GM21576 (cell line): ENCODE data around the gene MYCBP2.
A peak's percentile ranks its signal among the peaks of the same experiment; 100 is the strongest.
"Not testable (repeated sequence)": the region's sequence is repeated elsewhere in the genome, so short reads cannot be mapped to it uniquely, and the experiment has no call there.

ENCODE experiments used
- ATAC-seq: cut with Tn5 transposase; IDR thresholded peaks from one replicate; pipeline ENCODE4 v1.9.1; 2021; ENCODE audit warnings: mild to moderate bottlenecking, moderate library complexity; ENCODE audit not compliant: unreplicated experiment

MYCBP2 gene

DNA sequence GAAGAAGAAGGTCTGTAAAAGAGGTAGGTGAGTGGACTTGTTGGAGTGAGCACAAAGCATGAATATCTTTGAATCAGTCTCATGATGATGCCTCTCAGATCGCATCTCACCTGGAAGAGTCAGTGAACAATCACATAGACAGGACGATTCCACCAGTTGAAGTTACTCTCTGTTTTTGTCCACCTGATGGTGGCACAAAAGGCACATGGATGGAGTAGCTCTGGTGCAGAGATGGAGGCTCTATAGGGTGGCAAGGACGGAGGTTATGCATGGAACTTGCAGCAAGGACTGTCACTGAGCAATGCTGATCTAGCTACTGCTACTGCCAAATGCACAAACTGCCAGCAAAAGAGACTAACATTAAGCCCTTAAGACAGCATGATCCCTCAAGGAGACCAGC lies 10.3 kb upstream of the MYCBP2 start:
- ATAC-seq, result no peak

DNA sequence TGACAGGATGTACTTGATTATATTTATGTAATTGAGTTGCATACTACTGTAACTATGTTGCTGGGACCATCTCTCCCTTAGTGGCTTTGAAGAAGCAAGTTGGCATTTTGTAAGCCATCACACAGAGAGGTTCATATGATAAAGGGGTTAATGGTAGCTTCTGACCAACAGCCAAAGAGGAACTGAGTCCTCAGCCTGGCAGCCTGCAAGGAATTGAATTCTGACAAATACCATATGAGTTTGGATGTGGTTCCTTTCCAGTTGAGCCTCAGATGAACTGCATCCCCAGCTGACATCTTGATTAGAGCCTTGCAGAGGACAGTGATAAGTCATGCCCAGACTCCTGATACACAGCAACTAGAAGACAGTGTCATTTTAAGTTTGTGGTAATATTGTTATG lies 8.6 kb upstream of the MYCBP2 start:
- no peak for ATAC-seq

DNA sequence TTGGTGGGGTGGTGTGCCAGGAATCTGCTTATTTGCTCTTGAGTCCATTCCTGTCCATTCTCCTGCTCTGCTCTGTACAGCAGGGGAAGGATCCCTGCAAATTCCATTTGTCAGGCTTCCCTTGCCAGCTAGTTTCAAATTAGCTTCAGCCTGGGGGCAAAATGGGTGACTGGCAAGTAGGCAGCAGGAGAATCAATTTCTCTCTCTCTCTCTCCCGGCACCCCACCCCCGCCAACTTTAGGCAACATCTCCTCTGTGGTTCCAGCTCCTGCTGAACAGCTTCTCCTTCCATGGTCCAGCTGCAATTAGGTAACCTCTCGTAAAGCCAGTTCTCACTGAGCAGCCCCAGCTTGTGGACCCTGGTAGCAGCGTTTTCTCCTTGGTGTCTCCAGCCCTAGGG lies 6.7 kb upstream of the MYCBP2 start:
- ATAC-seq, result no peak

DNA sequence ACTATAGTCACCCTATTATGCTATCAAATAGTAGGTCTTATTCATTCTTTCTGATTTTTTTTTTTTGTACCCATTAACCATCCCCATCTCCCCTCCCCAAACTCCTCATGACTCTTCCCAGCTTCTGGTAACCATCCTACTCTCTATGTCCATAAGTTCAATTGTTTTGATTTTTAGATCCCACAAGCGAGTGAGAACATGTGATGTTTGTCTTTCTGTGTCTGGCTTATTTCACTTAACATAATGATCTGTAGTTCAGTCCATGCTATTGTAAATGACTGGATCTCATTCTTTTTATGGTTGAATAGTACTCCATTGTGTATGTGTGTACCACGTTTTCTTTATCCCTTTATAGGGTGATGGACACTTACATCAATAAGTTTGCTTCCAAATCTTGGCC lies 4.5 kb upstream of the MYCBP2 start:
- ATAC-seq, result no peak

DNA sequence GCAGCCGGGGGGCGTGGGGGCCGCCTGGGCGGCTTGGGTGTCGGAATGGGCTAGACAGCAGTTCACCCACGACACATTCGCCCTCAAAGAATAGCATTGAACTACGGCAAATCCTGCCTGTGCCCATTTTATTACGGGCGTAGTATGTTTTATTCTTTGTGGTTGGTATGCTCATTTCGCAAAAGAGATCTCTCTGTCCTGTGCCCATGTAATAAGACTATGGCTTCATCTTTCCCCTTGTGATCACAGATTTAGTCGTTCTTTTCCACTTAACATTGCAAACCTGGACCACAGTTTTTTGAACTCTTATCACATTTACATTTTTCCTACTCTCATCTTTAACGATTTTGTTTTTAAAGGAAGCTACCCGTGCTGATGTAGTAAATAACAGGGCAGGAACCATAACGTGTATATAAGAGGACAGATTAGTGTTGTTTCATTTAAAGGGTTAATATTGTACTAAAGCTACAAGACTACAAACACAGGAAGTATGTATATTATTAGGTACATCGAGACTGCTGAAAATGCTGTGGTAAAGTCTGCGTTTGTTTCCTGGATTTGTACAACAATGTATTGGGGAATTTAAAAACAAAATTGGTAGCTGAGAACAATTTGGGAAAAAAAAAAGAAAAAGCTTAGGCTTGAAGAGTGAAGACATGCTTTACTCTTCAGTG lies 3.2 kb upstream of the MYCBP2 start:
- no peak for ATAC-seq

DNA sequence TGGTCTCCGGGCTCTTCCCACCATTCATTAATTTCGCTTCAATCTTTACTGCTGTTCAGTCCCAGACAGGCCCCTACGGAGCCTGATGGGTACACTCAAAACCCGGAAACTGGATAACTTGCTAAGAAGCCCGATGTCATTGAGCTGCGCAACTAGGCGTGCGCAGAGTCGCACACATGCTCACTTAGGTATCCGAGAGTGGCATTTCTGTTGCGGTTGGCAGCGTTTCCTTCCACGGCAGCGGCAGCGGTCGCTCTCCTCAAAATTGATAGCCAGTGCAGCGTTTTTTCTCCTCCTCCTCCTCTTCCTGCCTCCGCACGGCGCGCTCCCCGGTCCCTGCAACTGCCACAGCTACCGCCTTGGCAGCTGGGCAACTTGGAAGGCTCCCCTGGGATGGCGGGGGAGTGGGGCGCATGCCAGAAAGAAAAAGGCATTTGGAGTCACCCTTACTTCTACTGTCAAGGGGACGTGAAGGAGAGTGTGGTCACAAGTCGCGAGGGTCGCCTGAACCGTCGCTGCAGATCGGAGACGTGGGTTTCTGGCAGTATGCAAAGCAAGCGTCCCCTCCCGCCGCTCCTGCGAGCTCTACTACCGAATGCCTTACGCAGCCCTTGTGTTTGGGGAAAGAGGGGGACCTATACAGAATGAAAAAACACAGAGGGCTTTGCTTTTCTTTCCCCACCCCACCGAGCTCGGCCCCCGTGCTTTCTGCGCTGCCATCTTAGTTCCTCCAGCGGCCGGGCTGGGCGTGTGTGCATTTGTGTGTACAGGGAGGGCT lies 2.4 kb upstream of the MYCBP2 start:
- peak; percentile 63 for ATAC-seq

DNA sequence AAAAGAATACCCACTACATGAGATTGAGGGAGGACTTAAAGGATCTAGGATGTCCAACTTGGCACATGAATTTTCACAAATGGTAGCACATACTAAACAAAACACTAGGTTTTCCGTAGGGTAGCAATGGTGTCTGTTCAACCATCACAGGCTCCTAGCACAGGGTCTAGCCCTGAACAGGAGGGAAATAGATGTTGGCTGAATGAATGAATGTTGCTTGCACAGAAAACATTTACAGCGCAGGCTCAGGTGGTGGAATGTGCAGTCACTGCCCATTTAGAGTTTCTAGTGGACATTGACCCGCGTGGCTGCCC lies 1.9 kb upstream of the MYCBP2 start:
- peak; percentile 9 for ATAC-seq

DNA sequence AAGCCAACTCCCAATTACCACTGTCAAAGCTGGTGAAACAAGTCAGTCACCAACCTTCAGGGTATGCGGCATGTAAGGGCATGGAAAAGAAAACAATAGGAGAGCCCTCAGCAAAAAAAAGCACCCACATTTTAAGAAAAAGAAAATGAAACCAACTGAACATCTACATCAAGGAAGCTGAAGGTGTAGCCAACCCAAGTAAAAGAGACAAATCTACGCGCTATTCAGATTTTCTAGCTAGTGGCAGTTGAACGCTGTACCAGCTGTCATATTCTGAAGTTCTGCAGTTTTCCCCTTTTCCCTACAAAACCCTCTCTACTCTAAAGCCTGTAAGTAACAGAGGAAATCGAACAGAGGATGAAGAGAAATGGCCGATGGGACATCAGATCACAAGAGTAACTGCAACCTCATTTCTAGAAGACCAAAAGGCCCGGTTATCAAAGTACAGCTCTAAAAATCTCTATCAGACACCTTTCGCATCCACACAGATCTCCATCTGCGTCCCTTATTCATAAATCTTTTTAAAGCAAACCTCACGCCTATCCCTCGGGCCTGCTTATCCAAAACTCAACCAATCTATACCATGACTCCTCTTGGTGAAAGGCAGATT lies 1.4 kb downstream of the MYCBP2 start:
- ATAC-seq, result no peak

DNA sequence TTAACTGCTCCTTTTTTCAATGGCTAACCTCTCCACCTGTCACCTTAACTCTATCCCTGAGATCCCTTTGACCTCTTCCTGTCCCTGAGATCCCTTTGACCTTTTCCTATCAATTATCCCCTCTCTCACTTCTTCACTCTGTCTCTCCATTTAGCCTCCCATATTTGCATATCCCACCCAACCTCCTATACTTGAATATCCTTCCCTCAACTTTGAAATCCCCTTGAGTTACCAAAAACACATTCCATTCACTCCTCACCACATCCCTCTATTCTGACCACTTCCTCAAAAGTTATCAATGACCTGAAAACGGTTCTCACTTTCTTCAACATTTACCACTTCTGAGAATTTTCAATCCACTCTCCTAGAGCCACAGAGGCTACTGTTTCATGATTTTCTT lies 3.0 kb downstream of the MYCBP2 start:
- no peak for ATAC-seq

DNA sequence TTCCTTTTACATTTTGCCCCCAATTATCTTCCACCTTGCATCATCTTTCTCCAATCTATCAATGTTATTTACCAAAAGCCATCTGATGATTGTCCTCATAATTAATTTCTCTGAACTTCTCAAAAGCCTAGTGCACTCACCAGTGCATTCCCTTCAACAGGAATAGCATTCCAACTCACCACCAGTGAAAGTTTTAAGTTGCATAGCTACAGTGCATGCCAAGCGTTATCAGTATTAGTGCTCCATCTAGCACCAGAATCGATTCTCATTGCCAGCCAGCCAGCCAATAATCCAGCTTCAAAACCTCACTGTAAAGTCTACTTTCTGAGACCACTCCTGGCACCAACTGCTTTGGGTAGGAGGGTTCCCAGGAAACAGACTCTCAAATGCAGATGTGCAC lies 7.4 kb downstream of the MYCBP2 start:
- no peak for ATAC-seq

DNA sequence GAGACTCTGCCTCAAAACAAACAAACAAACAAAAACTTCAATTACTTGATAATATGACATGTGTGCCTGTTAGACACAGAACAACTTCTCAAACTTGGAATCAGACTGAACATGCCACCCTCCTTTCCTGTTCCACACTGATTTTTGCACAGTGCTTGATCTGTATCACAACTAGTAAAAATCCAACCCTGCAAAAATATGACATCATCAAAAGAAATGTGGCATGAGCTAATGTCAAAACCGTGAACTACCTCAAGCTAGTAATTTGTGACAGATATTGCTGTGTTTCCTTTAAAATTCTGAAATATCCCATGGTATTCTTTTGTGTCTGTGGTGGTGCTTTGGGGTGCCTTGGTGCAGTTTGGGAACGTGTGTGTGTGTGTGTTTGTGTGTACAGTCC lies 8.2 kb downstream of the MYCBP2 start:
- no peak for ATAC-seq

DNA sequence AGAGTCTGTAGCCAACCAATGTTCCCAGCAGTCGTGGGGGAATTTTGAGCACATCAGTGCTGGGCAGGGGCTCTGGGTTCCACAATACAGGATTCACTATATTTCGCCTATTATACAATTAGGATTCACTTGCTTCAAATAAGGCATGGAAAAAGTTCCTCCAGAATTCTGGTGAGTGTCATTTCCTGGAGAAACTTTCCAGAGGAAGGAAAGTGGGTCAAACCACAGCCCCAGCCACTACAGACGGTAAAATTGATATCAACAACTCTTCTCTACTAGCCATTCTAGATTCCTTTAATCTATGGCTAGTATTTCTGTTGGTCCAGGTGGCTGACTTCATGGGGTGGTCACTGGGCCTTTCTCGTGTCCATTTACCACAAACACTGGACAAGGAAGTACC lies 10.5 kb downstream of the MYCBP2 start:
- no peak for ATAC-seq

DNA sequence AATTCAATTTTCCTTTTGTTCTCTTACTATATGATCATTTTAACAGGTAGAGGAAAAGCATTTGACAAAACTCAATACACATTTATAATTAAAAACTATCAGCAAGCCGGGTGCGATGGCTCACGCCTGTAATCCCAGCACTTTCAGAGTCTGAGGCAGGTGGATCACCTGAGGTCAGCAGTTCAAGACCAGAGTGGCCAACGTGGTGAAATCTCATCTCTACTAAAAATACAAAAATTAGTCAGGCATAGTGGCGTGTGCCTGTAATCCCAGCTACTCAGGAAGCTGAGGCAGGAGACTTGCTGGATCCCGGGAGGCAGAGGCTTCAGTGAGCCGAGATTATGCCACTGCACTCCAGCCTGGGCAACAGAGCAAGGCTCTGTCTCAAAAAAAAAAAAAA lies 11.4 kb downstream of the MYCBP2 start:
- ATAC-seq, result not testable (repeated sequence)

DNA sequence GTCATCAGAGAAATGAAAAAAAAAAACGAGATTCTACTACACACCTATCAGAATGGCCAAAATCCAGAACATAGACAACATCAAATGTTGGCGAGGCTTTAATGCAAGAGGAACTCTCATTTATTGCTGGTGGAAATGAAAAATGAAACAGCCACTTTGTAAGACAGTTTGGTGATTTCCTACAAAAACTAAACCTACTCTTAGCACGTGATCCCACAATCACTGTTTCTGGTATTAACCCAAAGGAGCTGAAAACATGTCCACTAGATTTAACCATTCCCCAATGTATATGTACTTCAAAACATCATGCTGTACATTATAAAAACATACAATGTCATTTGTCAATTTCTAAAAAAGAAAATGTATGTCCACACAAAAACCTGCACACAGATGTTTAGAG lies 13.0 kb downstream of the MYCBP2 start:
- no peak for ATAC-seq

DNA sequence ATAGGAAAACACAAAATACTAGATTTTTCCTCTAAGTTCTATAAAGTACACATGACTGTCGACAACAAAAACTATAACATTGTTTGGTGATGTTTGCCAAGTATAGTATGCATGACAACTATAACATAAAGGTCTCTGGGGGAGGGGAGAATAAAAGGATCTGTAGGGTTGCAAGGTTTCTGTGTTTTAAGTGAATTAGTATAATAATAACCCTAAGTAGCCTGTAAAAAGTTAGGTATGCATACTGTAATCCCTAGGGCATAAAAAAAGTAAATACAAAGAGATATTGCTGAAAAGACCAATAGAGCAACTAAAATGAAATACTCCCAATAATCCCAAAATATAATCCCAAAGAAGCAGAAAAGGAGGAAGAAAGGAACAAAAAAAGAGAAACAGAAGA lies 14.6 kb downstream of the MYCBP2 start:
- no peak for ATAC-seq

DNA sequence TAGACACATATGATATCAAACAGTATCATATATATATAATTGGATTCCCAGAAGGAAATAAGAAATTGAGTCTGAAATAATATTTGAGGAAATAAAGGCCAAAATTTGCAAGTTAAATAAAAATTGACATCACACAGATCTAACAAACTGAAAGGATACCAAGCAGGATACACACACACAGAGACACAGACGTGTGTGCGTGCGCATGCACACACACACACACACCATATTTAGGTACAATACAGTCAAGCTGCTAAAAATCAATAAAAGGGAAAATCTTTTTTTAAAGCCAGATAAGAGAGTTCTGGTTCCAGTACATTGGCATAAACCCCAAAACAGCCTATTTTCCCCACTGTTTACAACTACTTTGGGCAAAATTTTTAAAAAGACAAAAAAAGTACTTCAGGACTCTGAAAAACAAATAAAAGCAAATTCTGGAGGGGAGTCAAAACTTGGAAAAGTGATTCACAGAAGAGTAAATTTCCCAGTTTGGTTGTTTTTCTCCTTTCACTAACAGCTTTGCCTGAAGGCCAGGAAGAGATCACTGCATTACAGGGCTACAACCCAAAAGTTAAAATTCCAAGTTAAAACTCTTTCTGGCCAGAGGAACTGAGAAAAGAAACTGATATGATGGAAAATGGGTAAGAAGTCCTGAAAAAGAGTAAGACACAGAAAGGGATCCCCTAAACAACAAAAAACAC lies 16.2 kb downstream of the MYCBP2 start:
- ATAC-seq, result no peak

DNA sequence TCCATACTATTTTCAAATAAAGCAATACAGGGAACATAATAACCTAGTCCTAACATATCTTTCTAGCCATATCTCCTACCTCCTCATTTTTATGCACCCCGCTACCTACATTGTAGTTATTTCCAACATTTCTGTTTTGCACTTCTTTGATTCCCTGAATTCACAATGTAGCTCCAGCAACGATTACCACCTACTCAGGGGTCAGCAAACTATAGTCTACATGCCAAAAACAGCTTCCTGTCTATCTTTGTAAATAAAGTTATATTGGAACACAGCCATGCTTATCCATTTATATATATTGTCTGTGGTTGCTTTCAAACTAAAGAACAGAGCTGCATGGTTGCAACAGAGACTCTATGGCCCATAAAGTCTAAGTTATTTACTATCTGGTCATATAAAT lies 16.7 kb downstream of the MYCBP2 start:
- ATAC-seq, result no peak

DNA sequence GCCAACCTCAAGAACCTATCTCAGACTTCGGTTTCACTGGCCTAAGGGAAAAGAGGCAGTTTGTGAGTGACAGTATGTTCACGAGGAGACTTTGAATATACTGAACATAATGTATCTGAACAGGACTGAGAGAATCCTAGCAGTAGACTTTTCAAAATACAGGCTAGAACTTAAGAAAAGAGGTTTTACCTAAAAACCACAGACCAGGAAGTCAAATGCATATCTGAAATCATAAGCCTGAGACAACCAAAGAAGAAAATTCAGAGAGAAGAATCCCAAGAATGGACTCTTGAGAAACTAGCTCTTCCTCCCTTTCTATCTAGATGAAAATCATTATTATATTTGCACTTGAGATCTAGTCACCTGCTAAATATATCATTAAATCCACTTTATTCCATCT lies 17.6 kb downstream of the MYCBP2 start:
- ATAC-seq, result no peak

DNA sequence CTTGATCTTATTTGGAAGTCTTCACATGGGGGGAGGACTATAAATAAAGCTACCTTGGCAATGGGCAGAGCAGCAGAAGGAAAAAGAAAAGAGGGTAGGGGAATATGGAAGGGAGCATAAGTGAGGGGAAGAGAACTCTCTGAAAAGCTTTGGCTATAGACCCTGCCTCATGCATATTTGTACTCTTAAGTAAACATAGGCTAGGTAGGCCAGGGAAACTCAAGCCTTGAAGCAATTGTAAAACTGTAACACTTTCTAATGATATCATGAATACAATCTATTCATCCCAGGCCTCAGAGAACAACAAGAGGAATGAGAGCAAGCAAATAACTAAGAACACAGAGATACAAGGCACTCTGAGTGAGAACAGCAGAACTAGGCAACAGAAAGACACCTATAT lies 20.4 kb downstream of the MYCBP2 start:
- no peak for ATAC-seq

DNA sequence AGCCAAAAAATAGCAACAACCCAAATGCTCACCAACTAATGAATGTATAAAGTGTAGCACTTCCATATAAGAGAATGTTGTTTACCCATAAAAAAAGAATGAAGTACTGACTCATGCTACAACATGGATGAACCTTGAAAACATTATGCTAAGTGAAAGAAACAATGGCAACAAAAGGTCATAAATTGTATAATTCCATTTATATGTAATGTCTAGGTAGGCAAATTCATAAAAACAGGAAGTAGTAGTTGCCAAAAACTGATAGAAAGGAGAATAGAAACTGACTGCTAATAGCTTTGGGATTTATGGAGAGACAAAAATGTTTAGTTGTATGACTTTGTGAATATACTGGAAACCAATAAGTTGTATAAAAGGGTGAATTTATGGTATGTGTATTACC lies 21.6 kb downstream of the MYCBP2 start:
- no peak for ATAC-seq

DNA sequence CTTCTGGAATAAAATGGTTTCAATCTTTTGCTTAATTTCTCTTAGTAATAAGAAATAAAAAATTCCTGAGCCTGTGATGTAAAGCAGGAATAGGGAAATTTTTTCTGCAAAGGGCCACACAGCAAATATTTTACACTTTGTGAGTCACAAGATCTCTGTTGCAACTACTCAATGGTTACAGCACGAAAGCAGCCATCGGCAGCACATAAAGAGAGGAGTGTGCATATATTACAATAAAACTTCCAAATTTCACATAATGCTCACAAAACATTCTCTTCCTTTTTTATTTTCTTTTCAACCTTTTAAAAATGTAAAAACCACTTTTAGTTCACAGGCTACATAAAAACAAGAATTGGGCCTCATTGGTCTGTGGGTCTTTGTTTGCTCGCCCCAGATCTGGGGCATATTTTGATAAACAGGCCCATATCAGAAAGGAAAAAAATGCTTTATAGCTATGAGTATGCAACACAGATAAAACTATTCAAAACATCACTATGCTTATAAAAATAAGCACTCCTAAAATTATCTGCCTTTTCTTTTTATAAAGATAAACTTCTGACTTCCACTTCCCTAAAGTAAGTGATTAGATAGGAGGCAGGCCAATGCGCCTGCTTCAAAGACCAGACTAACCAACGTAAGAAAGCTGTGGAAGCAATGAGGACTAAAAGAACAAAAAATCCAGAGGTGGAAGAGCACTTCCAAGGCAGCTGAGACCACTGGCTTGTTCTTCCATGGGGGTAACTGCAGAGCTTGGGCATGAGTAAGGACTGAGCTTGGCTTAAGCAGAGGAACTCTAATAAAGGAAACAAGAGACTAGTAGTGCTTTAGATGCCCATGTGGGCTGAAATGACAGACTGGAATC lies 26.5 kb downstream of the MYCBP2 start:
- ATAC-seq, result no peak
